Cardiac fibroblast (primary cell): Measurements from ENCODE around the gene LRRC3.

Experiments
- DNase-seq, 2 donors: peaks; one replicate each; pipeline versions ENCODE4 v3.0.0 to v3.0.0-alpha.2; 2010; ENCODE audit warnings: low read depth in 2 of 2
- H3K4me3 ChIP-seq, 2 donors: replicated peaks in 1 of 2; 1 replicate in 1 of 2; 2 replicates in 1 of 2; pipeline ENCODE4 v1.5.1; 2011; ENCODE audit warnings: low read depth in 2 of 2, low read length in 2 of 2, mild to moderate bottlenecking in 2 of 2, moderate library complexity in 1 of 2
- TF ChIP-seq, protein P1 (sequence below): IDR thresholded peaks from one replicate; pipeline ENCODE4 v1.5.1; 2011; ENCODE audit warnings: low read depth, mild to moderate bottlenecking, low read length, inconsistent platforms

Gene LRRC3

DNA sequence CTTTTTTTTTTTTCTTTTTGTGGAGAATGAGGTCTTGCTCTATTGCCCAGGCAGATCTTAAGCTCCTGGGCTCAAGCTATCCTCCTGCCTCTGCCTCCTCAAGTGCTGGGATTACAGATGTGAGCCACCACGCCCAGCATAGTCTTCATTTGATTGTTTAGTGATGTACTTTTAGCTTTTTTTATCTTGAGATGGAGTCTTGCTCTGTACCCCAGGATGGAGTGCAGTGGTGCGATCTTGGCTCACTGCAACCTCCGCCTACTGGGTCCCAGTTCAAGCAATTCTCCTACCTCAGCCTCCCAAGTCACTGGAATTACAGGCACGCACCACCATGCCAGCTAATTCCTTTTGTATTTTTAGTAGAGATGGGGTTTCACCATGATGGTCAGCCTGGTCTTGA lies 24.0 kb upstream of the LRRC3 start:
- no peak for DNase-seq
- H3K4me3 ChIP-seq = no peak overlapping the region
- TF ChIP-seq, protein P1, sequence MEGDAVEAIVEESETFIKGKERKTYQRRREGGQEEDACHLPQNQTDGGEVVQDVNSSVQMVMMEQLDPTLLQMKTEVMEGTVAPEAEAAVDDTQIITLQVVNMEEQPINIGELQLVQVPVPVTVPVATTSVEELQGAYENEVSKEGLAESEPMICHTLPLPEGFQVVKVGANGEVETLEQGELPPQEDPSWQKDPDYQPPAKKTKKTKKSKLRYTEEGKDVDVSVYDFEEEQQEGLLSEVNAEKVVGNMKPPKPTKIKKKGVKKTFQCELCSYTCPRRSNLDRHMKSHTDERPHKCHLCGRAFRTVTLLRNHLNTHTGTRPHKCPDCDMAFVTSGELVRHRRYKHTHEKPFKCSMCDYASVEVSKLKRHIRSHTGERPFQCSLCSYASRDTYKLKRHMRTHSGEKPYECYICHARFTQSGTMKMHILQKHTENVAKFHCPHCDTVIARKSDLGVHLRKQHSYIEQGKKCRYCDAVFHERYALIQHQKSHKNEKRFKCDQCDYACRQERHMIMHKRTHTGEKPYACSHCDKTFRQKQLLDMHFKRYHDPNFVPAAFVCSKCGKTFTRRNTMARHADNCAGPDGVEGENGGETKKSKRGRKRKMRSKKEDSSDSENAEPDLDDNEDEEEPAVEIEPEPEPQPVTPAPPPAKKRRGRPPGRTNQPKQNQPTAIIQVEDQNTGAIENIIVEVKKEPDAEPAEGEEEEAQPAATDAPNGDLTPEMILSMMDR = no peak

DNA sequence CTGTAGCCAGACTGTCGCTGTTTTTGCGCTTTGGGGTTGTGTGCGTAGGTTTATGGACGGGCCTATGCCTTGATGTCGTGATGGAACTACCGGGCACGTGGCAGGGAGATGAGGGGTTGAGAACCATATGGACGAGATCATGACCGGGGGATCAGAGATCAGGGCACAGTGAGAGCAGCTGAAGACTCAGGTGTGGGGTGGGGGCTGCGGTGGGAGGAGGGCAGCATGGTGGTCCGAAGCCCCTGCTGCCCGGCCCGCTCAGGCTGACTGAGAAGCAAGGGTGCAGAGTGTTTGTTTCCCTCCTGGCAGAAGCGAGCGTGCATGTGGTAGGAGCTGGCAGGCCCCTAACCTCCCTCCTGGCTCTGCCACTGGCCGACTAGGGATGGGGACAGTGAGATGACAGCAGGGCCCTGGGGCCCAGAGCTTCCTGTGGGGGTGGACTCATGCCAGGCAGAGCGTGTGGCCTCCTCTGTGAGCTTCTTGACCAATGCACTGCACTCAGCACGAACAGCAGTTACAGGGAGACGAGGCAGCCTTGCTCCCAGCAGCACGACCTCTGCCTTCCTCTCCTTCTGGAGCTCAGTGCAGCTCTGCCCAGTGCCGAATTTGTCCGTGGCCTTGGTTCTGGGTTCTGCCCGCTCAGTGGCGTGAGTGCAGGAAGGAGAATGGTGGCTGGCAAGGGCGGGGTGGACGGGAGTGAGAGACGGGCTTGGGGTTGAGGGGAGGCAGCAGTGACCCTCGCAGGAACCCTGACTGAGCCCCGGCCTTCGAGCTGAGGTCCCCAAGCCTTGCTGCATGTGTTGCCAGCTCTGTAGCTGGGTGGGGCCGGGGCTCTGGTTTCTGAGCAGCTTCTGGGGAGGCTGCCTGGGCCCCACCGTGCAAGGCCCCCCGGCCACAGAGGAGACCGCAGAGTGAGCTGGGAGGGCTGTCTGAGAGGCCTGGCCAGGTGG lies 22.2 kb upstream of the LRRC3 start:
- no peak overlapping the region for H3K4me3 ChIP-seq
- TF ChIP-seq, protein P1 = no peak
- no peak for DNase-seq

DNA sequence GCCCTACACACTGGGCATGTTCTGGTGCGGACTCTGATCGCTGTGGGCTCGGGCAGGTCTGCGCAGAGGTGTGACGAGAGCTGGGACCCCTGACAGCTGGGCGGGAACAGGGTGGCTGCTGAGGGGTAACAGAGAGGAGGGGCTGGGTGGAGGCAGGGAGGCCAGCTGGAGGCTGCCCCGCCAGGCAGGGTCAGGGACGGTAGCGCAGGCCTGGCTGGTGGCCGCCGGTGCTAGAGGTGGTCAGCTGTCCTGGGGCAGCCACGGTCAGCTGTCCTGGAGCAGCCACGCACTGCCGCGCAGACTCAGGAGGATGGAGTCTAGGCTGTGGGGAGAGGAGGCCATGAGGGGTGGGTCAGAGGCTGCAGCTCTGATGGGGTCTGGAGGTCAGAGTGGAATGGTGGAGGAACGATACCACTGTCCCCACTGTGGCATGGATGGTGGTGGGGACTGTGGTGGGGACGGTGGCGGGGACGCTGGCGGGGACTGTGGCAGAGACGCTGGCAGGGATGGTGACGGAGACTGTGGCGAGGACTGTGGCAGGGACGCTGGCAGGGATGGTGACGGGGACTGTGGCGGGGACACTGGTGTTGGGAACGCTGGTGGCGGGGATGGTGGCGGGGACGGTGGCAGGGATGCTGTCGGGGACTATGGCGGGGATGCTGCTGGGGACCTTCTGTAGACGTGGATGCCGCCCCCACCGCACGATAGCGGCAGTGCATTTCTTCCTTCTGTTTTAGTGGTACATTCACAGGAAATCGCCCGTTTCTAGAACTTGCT lies 21.3 kb upstream of the LRRC3 start:
- no peak for DNase-seq
- no peak overlapping the region for H3K4me3 ChIP-seq
- TF ChIP-seq, protein P1 = no peak

DNA sequence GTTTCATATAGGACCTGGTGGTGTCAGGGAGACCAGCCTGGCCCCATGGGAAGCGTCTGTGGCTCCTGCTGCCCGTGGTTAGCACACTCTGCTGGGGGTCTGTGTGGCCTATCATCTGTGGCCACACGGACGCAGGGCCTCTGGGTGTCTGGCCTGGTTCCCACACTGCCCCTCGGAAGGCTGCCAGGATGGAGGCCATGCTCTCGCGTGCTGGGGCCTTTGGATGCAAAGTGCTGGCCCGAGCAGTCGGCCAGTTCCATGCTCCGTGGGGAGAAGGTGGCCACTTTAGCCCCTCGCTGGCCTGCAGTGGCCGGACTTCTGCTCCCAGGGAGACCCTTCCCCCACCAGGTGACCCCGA lies 20.8 kb upstream of the LRRC3 start:
- no peak overlapping the region for H3K4me3 ChIP-seq
- DNase-seq = no peak
- TF ChIP-seq, protein P1 = no peak

DNA sequence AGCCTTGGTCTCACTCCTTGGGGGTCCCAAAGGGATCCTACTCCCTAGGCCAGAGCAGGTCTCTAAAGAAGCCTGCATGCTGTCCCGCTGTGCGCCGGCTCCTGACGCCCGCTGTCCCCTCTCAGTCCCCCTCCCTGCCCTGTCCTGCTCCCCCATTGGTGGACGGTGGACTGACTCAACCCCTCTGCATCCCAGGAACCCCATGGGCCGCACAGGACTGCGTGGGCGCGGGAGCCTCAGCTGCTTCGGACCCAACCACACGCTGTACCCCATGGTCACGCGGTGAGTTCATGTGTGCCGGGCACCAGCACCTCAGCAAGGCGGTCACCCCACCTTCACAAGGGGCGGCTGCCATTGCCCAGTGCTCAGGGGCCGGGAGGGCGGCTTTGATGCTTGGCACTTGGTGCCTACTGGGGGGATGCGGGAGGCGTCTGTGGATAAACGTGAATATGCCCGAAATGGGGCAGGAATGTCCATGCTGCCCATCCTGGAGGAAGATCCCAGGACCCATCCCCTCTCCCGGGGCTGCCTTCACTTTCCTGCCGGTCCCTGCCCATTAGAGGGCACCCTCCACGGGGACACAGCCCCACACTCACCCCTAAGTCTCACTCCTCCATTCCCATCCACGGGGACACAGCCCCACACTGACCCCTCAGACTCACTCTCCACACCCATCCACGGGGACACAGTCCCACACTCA lies 20.2 kb upstream of the LRRC3 start:
- DNase-seq = no peak
- TF ChIP-seq, protein P1 = no peak
- no peak overlapping the region for H3K4me3 ChIP-seq

DNA sequence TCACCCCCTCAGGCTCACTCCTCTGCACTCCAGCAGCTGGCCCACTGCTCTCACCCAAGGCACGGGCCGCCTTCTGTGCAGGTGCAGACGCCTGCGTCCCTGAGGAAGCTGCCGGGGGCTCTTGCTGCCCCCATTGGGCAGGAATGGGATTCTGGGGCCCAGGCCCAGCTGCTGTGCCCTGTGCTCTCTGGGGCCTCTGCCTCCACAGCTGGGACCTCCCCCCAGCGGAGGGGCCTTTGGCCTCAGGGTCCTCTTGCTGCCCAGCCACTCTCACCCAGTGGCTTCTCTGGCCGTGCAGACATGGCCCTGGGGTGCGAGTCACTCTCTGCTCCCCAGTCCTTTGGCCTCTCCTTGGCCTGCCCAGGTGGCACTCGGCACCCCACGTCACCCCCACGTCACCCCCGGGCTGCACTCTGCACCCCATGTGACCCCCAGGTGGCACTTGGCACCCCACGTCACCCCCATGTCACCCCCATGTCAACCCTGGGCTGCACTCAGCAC lies 19.1 kb upstream of the LRRC3 start:
- H3K4me3 ChIP-seq = no peak overlapping the region
- DNase-seq = no peak
- TF ChIP-seq, protein P1 = no peak
